Tibial artery (tissue), 4 donors: Measurements from ENCODE around the gene CCDC112.

Experiments used
- DNase-seq, 2 donors: peaks; one replicate each; pipeline ENCODE4 v3.0.0-alpha.2; 2019
- H3K27ac ChIP-seq, 2 donors: fragments of 200-600 bp; sonication (generic) in 1 of 2; 1 replicate in 1 of 2; 2 replicates in 1 of 2; pipeline ENCODE4 v1.5.1; 2018 to 2019; ENCODE audit warnings: mild to moderate bottlenecking in 1 of 2
- H3K27me3 ChIP-seq, 2 donors: fragments of 200-600 bp; sonication (generic) in 1 of 2; one replicate each; pipeline versions ENCODE4 v1.5.1 to v1.6.0; 2016 to 2019
- H3K36me3 ChIP-seq, 3 donors: fragments of 200-600 bp; sonication (generic) in 2 of 3; one replicate each; pipeline ENCODE4 v1.5.1; 2016 to 2019; ENCODE audit warnings: mild to moderate bottlenecking in 2 of 3
- H3K4me1 ChIP-seq, 4 donors: fragments of 200-600 bp; sonication (generic) in 2 of 4; 1 replicate in 3 of 4; 2 replicates in 1 of 4; pipeline ENCODE4 v1.5.1; 2016 to 2019
- H3K4me3 ChIP-seq, 2 donors: fragments of 200-600 bp; sonication (generic) in 1 of 2; 1 replicate in 1 of 2; 2 replicates in 1 of 2; pipeline ENCODE4 v1.5.1; 2018 to 2019; ENCODE audit warnings: mild to moderate bottlenecking in 2 of 2
- H3K9me3 ChIP-seq, 3 donors: fragments of 200-600 bp; sonication (generic) in 1 of 3; one replicate each; pipeline ENCODE4 v1.5.1; 2016 to 2019
- intact Hi-C: fragments of 100-400 bp; cut with DNase I; formaldehyde crosslinking; loops from one replicate; pipeline ENCODE4 v1.15.0; 2023; ENCODE audit warnings: low total_unique reads
- TF ChIP-seq, protein P1 (sequence below), 2 experiments: fragments of 200-600 bp in 1 of 2; fragments of 450-650 bp in 1 of 2; IDR thresholded peaks; one replicate each; pipeline ENCODE4 v1.5.1; 2017 to 2019; ENCODE audit warnings: antibody characterized with exemption in 2 of 2, mild to moderate bottlenecking in 1 of 2, moderate library complexity in 1 of 2

The CCDC112 gene

DNA sequence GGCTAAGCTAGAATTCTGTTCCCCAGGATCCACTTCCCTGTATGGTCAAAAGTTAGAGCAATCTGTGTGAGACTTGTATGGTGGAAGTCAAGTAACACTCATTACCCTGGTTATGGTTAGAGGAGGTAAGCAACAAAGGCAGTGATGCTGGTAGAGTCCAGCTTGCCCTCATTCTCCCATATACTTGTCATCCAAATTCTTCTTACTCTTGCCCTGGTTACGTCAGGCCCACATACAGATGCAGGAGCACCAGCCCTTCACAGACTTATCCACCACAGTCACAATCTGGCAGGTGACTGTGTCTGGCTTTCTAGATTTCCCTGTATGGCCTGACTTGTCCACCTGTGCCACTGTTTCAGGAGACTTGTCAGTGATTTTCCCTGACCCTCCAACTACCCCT, 69.2 kb downstream of the CCDC112 start:
- Histone ChIP-seq H3K36me3 (peaks cover 5 to 43% (median 32%) of the 10 kb centered on the region in 3 donors), H3K4me3 (no peak overlapping the region)
- TF ChIP-seq, protein P1, sequence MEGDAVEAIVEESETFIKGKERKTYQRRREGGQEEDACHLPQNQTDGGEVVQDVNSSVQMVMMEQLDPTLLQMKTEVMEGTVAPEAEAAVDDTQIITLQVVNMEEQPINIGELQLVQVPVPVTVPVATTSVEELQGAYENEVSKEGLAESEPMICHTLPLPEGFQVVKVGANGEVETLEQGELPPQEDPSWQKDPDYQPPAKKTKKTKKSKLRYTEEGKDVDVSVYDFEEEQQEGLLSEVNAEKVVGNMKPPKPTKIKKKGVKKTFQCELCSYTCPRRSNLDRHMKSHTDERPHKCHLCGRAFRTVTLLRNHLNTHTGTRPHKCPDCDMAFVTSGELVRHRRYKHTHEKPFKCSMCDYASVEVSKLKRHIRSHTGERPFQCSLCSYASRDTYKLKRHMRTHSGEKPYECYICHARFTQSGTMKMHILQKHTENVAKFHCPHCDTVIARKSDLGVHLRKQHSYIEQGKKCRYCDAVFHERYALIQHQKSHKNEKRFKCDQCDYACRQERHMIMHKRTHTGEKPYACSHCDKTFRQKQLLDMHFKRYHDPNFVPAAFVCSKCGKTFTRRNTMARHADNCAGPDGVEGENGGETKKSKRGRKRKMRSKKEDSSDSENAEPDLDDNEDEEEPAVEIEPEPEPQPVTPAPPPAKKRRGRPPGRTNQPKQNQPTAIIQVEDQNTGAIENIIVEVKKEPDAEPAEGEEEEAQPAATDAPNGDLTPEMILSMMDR (IDR thresholded peaks at IDR 0.05), result no peak

More for the DNA sequence above, 69.2 kb downstream of the CCDC112 start:
- peaks cover 0 to 14% (median 0%) of the 10 kb centered on the region in 4 donors for H3K4me1 ChIP-seq
- H3K27ac ChIP-seq, result no peak overlapping the region
- intact Hi-C loops, result no loop called here
- no peaks in the 10 kb centered on the region for H3K9me3 ChIP-seq
- DNase-seq, result no peak
- no peaks in the 10 kb centered on the region for H3K27me3 ChIP-seq
